HepG2 (cell line): ENCODE data around the gene TM9SF4. TPM values are rescaled to one million over a fixed set of nuclear protein-coding genes. Genes with fewer than 3 reads are reported as not detected.
A peak's percentile ranks its signal among the peaks of the same experiment; 100 is the strongest.

Source experiments
- DPF2 ChIP-seq: sonication (generic); formaldehyde crosslinking; IDR thresholded peaks from 2 replicates; pipeline ENCODE4 v1.4.0; 2020; ENCODE audit warnings: mild to moderate bottlenecking, low read depth, missing genetic modification reagents, borderline replicate concordance
- RBFOX2 ChIP-seq: fragments of 200-400 bp; formaldehyde crosslinking; IDR thresholded peaks from 2 replicates; pipeline ENCODE4 v1.6.1; 2017; ENCODE audit warnings: low read depth, mild to moderate bottlenecking, low read length
- RCOR2 ChIP-seq: IDR thresholded peaks from 2 replicates; pipeline ENCODE4 v1.6.1; 2016; ENCODE audit warnings: missing biosample characterization, missing genetic modification reagents
- RNF2 ChIP-seq: fragments of 450-650 bp; conservative IDR thresholded peaks from 2 replicates; pipeline ENCODE4 v1.6.1; 2016; ENCODE audit warnings: low read depth
- RXRB ChIP-seq: IDR thresholded peaks from 2 replicates; pipeline ENCODE4 v1.6.1; 2016; ENCODE audit warnings: borderline replicate concordance, missing genetic modification reagents, missing compliant biosample characterization
- SALL1 ChIP-seq: sonication (generic); formaldehyde crosslinking; IDR thresholded peaks from 2 replicates; pipeline ENCODE4 v1.8.0; 2022; ENCODE audit warnings: mild to moderate bottlenecking, missing genetic modification reagents
- SALL2 ChIP-seq: sonication (generic); formaldehyde crosslinking; IDR thresholded peaks from 2 replicates; pipeline ENCODE4 v1.8.1; 2023; ENCODE audit warnings: mild to moderate bottlenecking, missing genetic modification reagents, inconsistent platforms
- SMYD3 ChIP-seq: sonication (generic); formaldehyde crosslinking; IDR thresholded peaks from 2 replicates; pipeline ENCODE4 v1.8.1; 2023; ENCODE audit warnings: mild to moderate bottlenecking, missing genetic modification reagents
- TAF1 ChIP-seq: sonication (generic); formaldehyde crosslinking; IDR thresholded peaks from 2 replicates; pipeline ENCODE4 v1.4.0; 2020; ENCODE audit warnings: missing genetic modification reagents
- YEATS4 ChIP-seq: sonication (generic); formaldehyde crosslinking; IDR thresholded peaks from 2 replicates; pipeline ENCODE4 v1.4.0; 2020; ENCODE audit warnings: missing genetic modification reagents, borderline replicate concordance
- ZC3H13 ChIP-seq: sonication (generic); formaldehyde crosslinking; IDR thresholded peaks from 2 replicates; pipeline ENCODE4 v1.8.1; 2023; ENCODE audit warnings: mild to moderate bottlenecking, missing genetic modification reagents, moderate library complexity
- ZNF207 ChIP-seq: fragments of 450-650 bp; IDR thresholded peaks from 2 replicates; pipeline ENCODE4 v1.6.1; 2016; ENCODE audit warnings: antibody characterized with exemption, borderline replicate concordance
- ZNF224 ChIP-seq: sonication (generic); formaldehyde crosslinking; IDR thresholded peaks from 2 replicates; pipeline ENCODE4 v1.5.0; 2020; ENCODE audit warnings: mild to moderate bottlenecking, missing genetic modification reagents
- ZNF3 ChIP-seq: IDR thresholded peaks from 2 replicates; pipeline ENCODE4 v1.7.0; 2017; ENCODE audit warnings: inconsistent platforms
- ZNF546 ChIP-seq: sonication (generic); formaldehyde crosslinking; conservative IDR thresholded peaks from 2 replicates; pipeline ENCODE4 v1.8.1; 2023; ENCODE audit warnings: mild to moderate bottlenecking, missing genetic modification reagents
- ZNF572 ChIP-seq: sonication (generic); formaldehyde crosslinking; IDR thresholded peaks from 2 replicates; pipeline ENCODE4 v1.5.1; 2020; ENCODE audit warnings: mild to moderate bottlenecking, missing genetic modification reagents
- ZNF670 ChIP-seq: sonication (generic); formaldehyde crosslinking; IDR thresholded peaks from 2 replicates; pipeline ENCODE4 v1.8.0; 2022; ENCODE audit warnings: mild to moderate bottlenecking, missing genetic modification reagents, borderline replicate concordance
- ZNF841 ChIP-seq: sonication (generic); formaldehyde crosslinking; IDR thresholded peaks from 2 replicates; pipeline ENCODE4 v1.8.1; 2023; ENCODE audit warnings: missing genetic modification reagents, borderline replicate concordance
- ZNF891 ChIP-seq: sonication (generic); formaldehyde crosslinking; IDR thresholded peaks from 2 replicates; pipeline ENCODE4 v1.5.0; 2020; ENCODE audit warnings: mild to moderate bottlenecking, missing genetic modification reagents
- polyA plus RNA-seq, 8 experiments: library from polyadenylated mRNA; depleted of rRNA in 3 of 8; stranded (reverse) in 7 of 8; unstranded in 1 of 8; fragments of >200 nt; fragmentation: Illumina TruSeq in 4 of 8; extraction: Trizol in 4 of 8; gene quantifications; 2 replicates each; pipeline versions ENCODE4 v1.2.1 to v1.2.3, GENCODE V29; 2011 to 2016; ENCODE audit warnings: low read depth in 4 of 8, missing spikeins in 1 of 8, mixed read lengths in 1 of 8; ENCODE audit not compliant: insufficient read depth in 1 of 8
- total RNA-seq, 5 experiments: library from RNA; depleted of rRNA; stranded (reverse); fragments of >200 nt; fragmentation: Illumina TruSeq; extraction: Trizol; gene quantifications; 2 replicates each; pipeline ENCODE4 v1.2.3, GENCODE V29; 2016; ENCODE audit warnings: low read depth in 1 of 5
- TF ChIP-seq, protein P1 (sequence below): IDR thresholded peaks from 2 replicates; pipeline ENCODE4 v1.6.1; 2016; ENCODE audit warnings: missing genetic modification reagents, missing compliant biosample characterization
- TF ChIP-seq, protein P2 (sequence below): sonication (generic); formaldehyde crosslinking; IDR thresholded peaks from 2 replicates; pipeline ENCODE4 v1.4.0; 2020; ENCODE audit warnings: missing genetic modification reagents, low read depth, mild to moderate bottlenecking, borderline replicate concordance
- TF ChIP-seq, protein P3 (sequence below): sonication (generic); formaldehyde crosslinking; IDR thresholded peaks from 2 replicates; pipeline ENCODE4 v1.4.0; 2020; ENCODE audit warnings: missing genetic modification reagents, borderline replicate concordance
- TF ChIP-seq, protein P4 (sequence below): sonication (generic); formaldehyde crosslinking; IDR thresholded peaks from 2 replicates; pipeline ENCODE4 v1.8.0; 2022; ENCODE audit warnings: mild to moderate bottlenecking, missing genetic modification reagents, borderline replicate concordance

Gene TM9SF4
- total and polyA plus RNA-seq, 2 of the 13 experiments (the other 11 are each of a cell fraction or from before 2014, with no cell fraction given): 53.5 to 171 TPM

DNA sequence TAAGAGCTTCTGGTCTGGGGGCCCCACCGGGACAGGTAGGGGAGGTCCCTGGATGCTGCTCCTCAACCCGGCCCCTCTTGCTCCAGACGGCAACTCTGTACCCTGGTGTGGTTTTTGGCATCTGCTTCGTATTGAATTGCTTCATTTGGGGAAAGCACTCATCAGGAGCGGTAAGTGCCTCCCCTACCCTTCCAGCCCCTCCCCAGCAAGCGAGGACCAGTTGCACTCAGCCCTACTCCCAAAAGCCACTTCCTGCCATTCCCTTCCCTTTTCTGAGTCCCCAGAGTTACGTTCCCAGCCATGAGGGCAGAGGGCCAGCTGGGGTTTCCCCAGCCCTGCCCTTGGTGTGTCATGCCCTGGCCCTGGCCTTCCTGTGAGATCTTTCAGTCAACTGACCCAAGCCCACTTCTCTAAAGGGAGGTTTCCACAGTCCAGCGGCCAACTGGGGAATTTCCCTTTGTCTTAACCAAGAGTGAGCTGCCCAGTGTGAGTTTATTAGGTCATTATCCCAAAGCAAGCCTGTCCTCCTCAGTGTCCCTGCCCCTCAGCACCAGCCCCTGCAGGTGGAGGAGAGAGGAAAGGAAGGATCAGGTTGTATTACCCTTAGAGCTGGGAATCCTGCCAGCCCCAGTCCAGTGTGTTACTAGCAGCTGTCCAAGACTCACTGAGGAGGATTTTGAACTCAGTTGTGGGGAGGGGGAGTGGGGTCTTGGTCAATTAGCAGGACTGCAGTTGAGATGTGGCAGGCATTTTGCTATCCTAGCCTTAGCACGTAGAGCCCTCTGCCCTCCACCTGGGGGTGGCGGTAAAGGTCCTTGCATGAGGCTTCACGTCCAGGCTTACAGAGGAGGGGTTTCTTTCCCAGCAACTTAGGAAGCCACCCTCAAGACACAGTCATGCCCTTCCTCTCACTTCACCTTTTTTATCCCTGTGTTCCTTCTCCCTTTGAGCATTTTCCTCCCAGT is 45.8 kb downstream of the TM9SF4 start (continued):
- peak; percentile 46; the same call in 1 of the 2 replicates for TF ChIP-seq ZNF224 (CRISPR knock-in tag)
- TF ChIP-seq RCOR2: no peak
- TF ChIP-seq, protein P1, sequence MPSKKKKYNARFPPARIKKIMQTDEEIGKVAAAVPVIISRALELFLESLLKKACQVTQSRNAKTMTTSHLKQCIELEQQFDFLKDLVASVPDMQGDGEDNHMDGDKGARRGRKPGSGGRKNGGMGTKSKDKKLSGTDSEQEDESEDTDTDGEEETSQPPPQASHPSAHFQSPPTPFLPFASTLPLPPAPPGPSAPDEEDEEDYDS (CRISPR knock-in tag): 0 out of 2 replicates have a peak, but pooled peaks have one; percentile 17
- no peak for TF ChIP-seq ZNF841 (CRISPR knock-in tag)
- TF ChIP-seq, protein P2, sequence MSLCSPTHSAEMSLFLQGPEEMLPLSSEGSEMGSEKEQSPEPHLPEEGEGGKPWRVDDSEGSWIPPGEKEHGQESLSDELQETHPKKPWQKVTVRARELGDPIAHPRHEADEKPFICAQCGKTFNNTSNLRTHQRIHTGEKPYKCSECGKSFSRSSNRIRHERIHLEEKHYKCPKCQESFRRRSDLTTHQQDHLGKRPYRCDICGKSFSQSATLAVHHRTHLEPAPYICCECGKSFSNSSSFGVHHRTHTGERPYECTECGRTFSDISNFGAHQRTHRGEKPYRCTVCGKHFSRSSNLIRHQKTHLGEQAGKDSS: peak; percentile 53; the same call in 1 of the 2 replicates
- peak; percentile 66; the same call in 1 of the 2 replicates for TF ChIP-seq ZNF891 (CRISPR knock-in tag)
- TF ChIP-seq SALL2 (CRISPR knock-in tag): no peak
- TF ChIP-seq RXRB: 0 out of 2 replicates have a peak, but pooled peaks have one; percentile 12
- no peak for TF ChIP-seq ZNF207
- no peak for TF ChIP-seq ZC3H13
- peak; percentile 69 for TF ChIP-seq SALL1 (CRISPR knock-in tag)
- TF ChIP-seq ZNF3 (CRISPR knock-in tag): no peak
- no peak for TF ChIP-seq TAF1 (CRISPR knock-in tag)
- TF ChIP-seq ZNF572: peak; percentile 78; the same call in 1 of the 2 replicates
- no peak for TF ChIP-seq YEATS4
- peak; percentile 39; the same call in 1 of the 2 replicates for TF ChIP-seq ZNF546 (CRISPR knock-in tag)
- no peak for TF ChIP-seq RBFOX2
- TF ChIP-seq SMYD3: no peak
- no peak; the same call in 1 of the 2 replicates for TF ChIP-seq ZNF670 (CRISPR knock-in tag)
- no peak for TF ChIP-seq RNF2
- no peak for TF ChIP-seq DPF2 (CRISPR knock-in tag)
- TF ChIP-seq, protein P3, sequence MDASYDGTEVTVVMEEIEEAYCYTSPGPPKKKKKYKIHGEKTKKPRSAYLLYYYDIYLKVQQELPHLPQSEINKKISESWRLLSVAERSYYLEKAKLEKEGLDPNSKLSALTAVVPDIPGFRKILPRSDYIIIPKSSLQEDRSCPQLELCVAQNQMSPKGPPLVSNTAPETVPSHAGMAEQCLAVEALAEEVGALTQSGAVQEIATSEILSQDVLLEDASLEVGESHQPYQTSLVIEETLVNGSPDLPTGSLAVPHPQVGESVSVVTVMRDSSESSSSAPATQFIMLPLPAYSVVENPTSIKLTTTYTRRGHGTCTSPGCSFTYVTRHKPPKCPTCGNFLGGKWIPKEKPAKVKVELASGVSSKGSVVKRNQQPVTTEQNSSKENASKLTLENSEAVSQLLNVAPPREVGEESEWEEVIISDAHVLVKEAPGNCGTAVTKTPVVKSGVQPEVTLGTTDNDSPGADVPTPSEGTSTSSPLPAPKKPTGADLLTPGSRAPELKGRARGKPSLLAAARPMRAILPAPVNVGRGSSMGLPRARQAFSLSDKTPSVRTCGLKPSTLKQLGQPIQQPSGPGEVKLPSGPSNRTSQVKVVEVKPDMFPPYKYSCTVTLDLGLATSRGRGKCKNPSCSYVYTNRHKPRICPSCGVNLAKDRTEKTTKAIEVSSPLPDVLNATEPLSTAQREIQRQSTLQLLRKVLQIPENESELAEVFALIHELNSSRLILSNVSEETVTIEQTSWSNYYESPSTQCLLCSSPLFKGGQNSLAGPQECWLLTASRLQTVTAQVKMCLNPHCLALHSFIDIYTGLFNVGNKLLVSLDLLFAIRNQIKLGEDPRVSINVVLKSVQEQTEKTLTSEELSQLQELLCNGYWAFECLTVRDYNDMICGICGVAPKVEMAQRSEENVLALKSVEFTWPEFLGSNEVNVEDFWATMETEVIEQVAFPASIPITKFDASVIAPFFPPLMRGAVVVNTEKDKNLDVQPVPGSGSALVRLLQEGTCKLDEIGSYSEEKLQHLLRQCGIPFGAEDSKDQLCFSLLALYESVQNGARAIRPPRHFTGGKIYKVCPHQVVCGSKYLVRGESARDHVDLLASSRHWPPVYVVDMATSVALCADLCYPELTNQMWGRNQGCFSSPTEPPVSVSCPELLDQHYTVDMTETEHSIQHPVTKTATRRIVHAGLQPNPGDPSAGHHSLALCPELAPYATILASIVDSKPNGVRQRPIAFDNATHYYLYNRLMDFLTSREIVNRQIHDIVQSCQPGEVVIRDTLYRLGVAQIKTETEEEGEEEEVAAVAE: no peak
- TF ChIP-seq, protein P4, sequence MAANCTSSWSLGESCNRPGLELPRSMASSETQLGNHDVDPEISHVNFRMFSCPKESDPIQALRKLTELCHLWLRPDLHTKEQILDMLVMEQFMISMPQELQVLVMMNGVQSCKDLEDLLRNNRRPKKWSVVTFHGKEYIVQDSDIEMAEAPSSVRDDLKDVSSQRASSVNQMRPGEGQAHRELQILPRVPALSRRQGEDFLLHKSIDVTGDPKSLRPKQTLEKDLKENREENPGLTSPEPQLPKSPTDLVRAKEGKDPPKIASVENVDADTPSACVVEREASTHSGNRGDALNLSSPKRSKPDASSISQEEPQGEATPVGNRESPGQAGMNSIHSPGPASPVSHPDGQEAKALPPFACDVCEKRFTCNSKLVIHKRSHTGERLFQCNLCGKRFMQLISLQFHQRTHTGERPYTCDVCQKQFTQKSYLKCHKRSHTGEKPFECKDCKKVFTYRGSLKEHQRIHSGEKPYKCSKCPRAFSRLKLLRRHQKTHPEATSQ: no peak
